ENCODE results near the gene LTBP2. TPM values are rescaled to one million over a fixed set of nuclear protein-coding genes. Genes with fewer than 3 reads are reported as not detected.

LTBP2 gene
- 0.61 and 0.84 TPM in 2 replicates for total RNA-seq (2014; rRNA removed; shearing (Covaris generic))

DNA sequence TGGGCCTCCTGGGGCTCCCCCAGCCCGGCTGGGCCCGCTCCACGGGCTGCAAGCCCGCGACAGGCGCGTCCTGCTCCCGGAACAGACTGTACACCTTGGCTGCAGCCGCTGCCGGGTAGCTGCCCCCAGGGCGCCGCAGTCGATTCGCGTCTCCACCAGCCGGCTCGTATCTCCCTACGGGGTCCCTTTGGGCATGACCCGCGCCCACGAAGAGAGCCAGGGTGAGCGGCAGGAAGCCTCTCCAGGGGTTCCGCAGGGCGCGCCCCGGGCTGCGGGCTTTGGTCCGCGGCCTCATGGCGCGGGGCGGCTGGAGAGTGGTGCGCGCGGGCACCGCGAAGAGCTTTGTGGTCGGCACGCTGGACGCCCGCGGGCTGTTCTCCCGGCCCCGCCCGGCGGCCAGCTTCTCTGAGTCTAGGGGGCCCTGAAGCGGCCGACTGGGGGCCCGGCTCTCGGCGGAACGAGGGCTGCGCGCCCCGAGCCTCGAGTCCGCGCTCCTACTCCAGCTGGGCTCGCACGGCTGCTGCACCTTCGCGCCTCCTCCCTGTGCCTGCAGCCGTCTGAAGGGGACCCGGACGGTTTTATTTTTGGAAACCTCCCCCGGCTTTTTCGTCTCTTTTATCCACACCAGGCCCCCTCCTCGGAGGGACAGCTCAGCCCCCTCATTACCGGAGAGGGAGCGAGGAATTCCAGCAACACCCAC is at the start of gene LTBP2:
Gene LTBP2 (minus strand): TSS at position 588 of the 700 bp plus-strand sequence. CDS start 293 bp downstream, at position 295.
- Histone ChIP-seq H3K36me3 (no peaks in the 10 kb centered on the region), H3K9me3 (replicated peaks) (no peaks in the 10 kb centered on the region), H3K4me3 (peak within 1 kb of the TSS; percentile 56), H3K27me3 (no peaks in the 10 kb centered on the region), H3K4me1 (peaks cover 16% of the 10 kb centered on the region), H3K27ac (no peak within 1 kb of the TSS)
- DNase-seq: no peak

DNA sequence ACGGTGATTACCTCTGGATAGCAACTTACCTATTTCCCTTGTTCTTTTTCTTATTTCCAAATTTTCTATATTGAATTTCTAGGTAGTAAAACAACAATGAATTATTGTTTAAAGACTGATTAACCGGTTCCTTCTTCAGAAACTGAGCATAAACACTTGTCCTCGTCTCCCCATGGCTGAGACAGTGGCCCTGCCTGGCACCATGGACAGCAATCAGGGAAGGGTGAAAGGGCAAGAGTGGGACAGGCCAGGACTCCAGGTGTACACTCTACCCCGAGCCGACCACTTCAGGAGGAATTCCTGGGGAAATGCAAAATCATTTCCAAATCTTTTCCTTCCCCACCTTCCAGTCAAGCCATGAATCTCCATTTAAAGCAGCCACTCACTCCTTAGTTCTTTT is 48.8 kb upstream of the LTBP2 start:
- Histone ChIP-seq H3K4me3 (no peak overlapping the region), H3K36me3 (peaks cover 9% of the 10 kb centered on the region; the same call in 1 of the 2 replicates), H3K9me3 (replicated peaks) (no peaks in the 10 kb centered on the region), H3K4me1 (no peaks in the 10 kb centered on the region), H3K27me3 (no peaks in the 10 kb centered on the region), H3K27ac (no peak overlapping the region)
- DNase-seq: no peak

DNA sequence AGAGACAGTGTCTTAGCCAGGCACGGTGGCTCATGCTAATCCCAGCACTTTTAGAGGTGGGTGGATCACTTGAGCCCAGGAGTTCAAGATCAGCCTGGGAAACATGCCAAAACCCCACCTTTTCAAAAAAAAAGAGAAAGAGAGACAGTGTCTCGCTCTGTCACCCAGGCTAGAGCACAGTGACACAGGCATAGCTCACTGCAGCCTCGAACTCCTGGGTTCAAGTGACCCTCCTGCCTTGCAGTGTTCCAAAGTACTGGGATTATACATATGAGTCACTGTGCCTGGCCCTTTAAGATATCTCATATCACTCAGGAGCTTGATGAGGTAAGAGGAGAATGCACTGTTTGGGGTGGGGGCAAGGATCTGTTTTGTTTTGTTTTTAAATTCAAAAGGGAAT is 48.1 kb upstream of the LTBP2 start:
- no peak overlapping the region for H3K27ac ChIP-seq
- no peak overlapping the region for H3K4me3 ChIP-seq
- no peaks in the 10 kb centered on the region for H3K9me3 ChIP-seq (replicated peaks)
- no peaks in the 10 kb centered on the region for H3K4me1 ChIP-seq
- H3K27me3 ChIP-seq: no peaks in the 10 kb centered on the region
- H3K36me3 ChIP-seq: peaks cover 9% of the 10 kb centered on the region; the same call in 1 of the 2 replicates
- no peak for DNase-seq

DNA sequence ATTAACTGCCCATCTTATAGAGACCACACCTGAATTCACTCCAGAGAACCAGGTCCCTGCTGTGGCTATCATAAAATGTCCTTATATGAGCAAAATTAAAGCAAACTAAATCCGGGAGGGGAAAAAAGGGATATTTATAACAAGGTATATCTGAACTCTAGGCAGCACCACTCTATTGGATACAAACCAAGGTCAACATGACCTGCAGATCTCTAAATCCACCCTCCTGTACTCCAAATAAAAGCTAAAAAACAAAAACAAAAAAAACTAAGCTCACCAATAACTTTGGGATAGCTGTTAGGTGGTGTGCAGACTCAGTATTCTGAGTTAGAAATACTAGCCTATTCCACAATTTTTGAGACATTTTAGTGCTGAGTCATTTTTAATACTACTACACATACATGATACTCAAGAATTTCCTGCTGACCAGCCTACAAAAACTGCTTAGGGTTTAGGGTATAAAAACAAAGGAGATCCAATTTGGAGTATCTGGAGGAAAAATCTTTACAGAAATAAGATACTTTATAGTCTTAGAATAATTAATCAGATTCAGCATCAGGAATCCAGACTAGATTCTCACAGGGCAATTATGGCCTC is 46.6 kb upstream of the LTBP2 start:
- no peak for DNase-seq
- H3K27me3 ChIP-seq: no peaks in the 10 kb centered on the region
- H3K36me3 ChIP-seq: peaks cover 8% of the 10 kb centered on the region; the same call in 1 of the 2 replicates
- no peaks in the 10 kb centered on the region for H3K9me3 ChIP-seq (replicated peaks)
- H3K27ac ChIP-seq: no peak overlapping the region
- H3K4me1 ChIP-seq: no peaks in the 10 kb centered on the region
- H3K4me3 ChIP-seq: no peak overlapping the region

DNA sequence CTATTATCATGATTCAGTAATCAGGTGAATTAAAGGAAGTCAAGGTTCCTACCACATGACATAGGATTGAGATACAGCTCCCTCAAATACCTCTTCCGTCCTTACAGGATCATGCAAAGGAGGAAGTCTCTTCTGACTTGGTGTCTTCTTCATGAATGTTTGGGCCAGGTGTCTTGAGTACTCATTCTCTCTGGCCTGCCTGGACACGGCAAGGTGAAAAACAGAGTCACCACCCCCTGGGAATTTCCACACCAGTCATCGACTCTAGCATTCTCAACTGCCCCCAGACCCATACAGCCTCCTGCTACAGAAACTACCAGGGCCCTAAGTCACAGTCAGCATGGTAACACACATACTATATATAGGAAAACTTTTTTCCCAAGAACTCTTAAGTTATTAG is 44.9 kb upstream of the LTBP2 start:
- Histone ChIP-seq H3K4me3 (no peak overlapping the region), H3K36me3 (peaks cover 4% of the 10 kb centered on the region; the same call in 1 of the 2 replicates), H3K4me1 (no peaks in the 10 kb centered on the region), H3K9me3 (replicated peaks) (no peaks in the 10 kb centered on the region), H3K27me3 (no peaks in the 10 kb centered on the region), H3K27ac (no peak overlapping the region)
- no peak for DNase-seq

DNA sequence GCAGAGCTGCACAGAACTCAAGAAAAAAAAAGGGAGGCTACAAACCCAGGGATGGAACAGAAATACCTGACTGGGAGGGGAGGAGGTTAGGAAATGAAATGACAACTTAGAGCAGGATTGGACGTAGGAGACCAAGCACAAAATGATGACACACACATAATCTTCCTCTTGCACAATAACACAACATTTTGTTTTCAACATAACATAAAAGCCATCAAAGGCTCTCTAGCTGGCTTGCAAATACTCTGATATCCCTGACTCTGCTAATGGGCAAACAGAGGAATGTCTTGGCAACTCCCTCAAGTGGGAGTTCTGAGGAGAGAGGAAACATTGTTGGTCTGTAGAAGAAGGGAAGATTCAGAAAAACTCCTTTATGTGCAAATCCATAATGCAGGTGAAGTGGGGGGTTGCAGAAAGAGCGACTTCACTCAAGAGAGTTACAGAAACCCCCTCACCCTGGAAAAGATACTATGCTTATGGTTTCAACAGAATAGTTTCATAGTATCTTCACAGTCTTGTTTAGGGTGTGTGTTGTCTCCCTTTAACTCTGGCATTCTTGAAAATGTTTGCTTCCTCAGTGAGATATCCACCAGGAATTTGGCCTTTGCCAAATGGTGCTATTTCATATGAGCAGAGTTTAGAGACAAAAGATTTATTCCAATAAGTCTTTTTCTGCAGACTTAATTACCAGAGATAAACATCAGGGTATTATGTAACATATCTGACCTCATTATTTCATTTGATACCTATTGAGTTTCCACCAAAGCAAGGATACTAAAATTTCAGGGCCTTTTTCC is 43.8 kb upstream of the LTBP2 start:
- no peaks in the 10 kb centered on the region for H3K27me3 ChIP-seq
- DNase-seq: no peak
- H3K36me3 ChIP-seq: peaks cover 4% of the 10 kb centered on the region; the same call in 1 of the 2 replicates
- no peak overlapping the region for H3K4me3 ChIP-seq
- no peaks in the 10 kb centered on the region for H3K4me1 ChIP-seq
- H3K9me3 ChIP-seq (replicated peaks): no peaks in the 10 kb centered on the region
- H3K27ac ChIP-seq: no peak overlapping the region

DNA sequence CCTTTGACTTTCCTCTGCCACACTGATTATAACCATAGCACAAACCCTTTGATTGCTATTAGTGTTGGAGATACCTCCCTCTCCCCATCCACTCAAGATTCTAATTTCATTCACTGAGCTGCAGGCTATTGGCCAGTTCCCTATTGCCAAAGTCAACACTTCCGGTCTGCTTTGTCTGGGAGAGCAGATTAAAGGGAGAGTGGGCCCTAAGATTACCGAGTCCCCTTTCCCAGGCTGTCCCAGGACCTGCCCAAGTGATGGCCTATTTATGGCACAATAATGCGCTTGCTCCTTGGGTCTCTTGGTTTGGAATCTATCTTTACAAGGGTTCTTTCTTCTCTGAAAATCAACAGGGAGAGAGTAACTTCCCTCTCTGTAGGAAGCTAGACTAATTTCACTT is 42.9 kb upstream of the LTBP2 start:
- H3K9me3 ChIP-seq (replicated peaks): no peaks in the 10 kb centered on the region
- H3K4me1 ChIP-seq: no peaks in the 10 kb centered on the region
- no peak overlapping the region for H3K4me3 ChIP-seq
- no peaks in the 10 kb centered on the region for H3K27me3 ChIP-seq
- no peak for DNase-seq
- H3K36me3 ChIP-seq: peaks cover 4% of the 10 kb centered on the region; the same call in 1 of the 2 replicates
- H3K27ac ChIP-seq: no peak overlapping the region

DNA sequence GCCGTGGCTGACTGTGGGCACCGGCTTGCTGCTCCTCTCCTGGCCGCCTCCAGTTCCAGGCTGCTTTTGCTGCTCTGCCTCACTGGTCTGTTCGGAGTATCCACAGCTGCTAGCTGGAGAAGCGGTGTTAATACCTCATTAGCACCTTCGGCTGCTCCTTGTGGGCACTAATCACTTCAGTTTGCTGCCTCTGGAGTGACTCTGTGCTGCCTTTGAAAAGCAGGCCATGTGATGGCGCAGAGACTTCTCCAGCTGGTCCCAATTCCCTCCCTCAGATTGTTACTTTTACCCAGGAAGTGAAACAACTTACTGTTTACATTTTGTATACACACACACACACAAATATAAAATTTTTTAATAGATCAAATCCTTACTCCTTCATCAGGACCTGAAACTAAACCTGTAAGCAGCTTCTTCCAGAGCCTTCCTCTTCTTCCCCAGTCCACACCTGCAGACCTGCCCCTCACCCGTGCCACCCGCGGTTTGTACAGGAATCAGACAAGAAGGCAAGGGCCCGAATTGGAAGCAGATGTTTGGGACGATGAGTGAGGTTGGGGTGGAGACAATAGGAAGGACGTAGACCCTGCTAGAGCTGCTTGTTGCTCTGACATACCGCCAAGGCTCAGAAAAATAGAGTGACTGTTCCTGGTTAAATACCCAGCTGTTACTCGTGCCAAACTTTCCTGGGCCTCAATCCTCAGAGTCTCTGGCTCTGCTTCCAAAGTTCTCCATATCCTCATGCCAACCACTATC is 41.5 kb upstream of the LTBP2 start:
- H3K4me1 ChIP-seq: no peaks in the 10 kb centered on the region
- H3K9me3 ChIP-seq (replicated peaks): no peaks in the 10 kb centered on the region
- no peaks in the 10 kb centered on the region for H3K36me3 ChIP-seq
- H3K27ac ChIP-seq: no peak overlapping the region
- no peaks in the 10 kb centered on the region for H3K27me3 ChIP-seq
- no peak for DNase-seq
- H3K4me3 ChIP-seq: no peak overlapping the region

DNA sequence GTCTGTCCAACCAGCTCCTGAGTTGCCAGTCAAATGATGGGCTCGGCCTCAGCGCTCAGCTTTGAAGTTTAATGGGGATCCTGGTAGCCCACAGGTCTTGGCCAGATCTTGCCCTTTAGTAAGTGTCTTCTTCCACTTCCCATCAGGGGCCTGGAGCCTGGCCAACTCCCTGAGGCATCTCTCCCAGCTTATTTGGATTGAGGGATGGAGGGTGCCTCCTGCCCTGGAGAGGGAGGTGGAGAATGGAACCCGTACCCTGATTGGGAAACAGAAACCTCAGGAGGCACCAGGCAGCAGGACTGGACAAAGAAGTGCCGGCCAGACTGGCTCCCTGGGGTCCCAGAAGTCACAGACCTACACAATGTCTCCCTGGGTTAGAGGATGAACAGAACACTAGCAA is 40.5 kb upstream of the LTBP2 start:
- Histone ChIP-seq H3K4me1 (peaks cover 3% of the 10 kb centered on the region), H3K27ac (no peak overlapping the region)

DNA sequence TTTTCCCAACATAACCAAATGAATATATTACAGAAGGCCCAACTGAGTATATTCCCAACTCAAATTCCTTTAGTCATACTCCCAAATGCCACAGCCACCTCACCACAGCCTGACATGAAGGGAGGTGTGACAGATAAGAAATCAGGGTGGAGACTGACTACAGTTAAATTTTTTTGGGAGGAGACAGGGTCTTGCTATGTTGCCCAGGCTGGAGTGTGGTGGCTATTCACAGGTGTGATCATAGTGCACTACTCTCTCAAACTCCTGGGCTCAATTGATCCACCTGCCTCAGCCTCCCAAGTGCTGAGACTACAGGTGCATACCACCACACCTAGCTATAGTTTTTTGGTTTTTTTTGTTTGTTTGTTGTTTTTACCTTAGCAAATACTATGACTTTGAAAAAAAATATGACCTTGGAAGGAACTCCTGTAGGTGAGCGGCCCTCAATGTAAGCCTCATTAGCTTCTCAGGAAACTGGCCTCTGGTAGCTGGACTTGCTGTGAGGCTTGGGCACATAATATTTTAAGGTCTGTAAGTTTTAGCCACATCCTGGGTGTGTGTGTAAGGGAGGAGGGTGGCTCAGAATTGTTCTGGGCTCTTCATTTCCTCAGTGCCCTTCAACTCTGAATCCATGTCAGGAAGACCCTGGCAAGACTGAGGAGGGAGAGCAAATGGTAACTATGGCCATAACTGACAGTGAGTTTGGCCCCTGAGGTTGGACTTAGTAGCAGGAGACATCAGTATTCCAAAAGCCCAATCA is 39.1 kb upstream of the LTBP2 start:
- Histone ChIP-seq H3K27me3 (no peaks in the 10 kb centered on the region), H3K4me1 (peaks cover 9% of the 10 kb centered on the region), H3K9me3 (replicated peaks) (no peaks in the 10 kb centered on the region), H3K4me3 (no peak overlapping the region), H3K27ac (no peak overlapping the region), H3K36me3 (no peaks in the 10 kb centered on the region)
- DNase-seq: no peak

More for the DNA sequence above, 40.5 kb upstream of the LTBP2 start:
- no peaks in the 10 kb centered on the region for H3K9me3 ChIP-seq (replicated peaks)
- H3K27me3 ChIP-seq: no peaks in the 10 kb centered on the region
- no peaks in the 10 kb centered on the region for H3K36me3 ChIP-seq
- DNase-seq: peak in 1 of 2 experiments; percentile 42
- no peak overlapping the region for H3K4me3 ChIP-seq

DNA sequence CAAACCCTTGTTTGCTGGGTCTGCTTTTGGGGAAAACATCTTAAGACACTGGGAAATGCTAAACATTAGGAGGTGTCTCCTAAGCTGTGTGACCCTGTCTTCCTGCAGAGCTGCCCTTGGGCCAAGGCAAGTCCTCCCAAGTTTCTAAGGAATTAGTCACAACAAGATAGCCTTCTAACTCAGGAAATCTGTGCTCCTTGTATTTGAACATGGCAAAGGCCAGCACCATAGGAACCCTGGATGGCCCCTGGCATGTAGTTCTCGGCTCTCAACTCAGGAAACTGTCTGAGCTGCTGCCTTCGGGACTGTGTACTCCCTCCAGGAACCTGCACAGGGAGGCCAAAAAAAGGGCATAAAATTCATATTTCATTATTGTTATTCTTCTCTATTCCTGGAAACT is 37.6 kb upstream of the LTBP2 start:
- Histone ChIP-seq H3K4me3 (no peak overlapping the region), H3K36me3 (no peaks in the 10 kb centered on the region), H3K9me3 (replicated peaks) (no peaks in the 10 kb centered on the region), H3K4me1 (peaks cover 18% of the 10 kb centered on the region), H3K27me3 (no peaks in the 10 kb centered on the region), H3K27ac (no peak overlapping the region)
- DNase-seq: no peak

DNA sequence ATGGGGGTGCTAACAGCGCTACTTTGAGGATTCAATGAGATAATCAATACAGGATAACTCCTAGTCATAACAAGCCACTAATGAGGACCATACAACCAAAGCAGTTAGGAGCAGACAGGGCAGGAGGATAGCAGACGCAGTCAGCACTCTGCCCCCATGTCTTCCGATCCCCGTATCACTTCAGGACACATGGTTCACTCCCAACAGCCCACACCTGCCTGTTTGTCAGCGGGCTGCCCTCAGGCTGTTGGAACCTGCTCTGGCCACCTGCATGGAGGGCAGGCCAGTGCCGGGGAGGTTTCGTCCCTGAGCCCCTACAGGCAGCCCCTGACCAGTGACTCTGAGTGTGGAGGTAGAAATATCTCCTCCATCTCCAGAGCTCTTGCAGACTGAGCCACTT is 37.1 kb upstream of the LTBP2 start:
- DNase-seq: no peak
- Histone ChIP-seq H3K27me3 (no peaks in the 10 kb centered on the region), H3K36me3 (no peaks in the 10 kb centered on the region), H3K4me3 (no peak overlapping the region), H3K4me1 (peaks cover 18% of the 10 kb centered on the region), H3K9me3 (replicated peaks) (no peaks in the 10 kb centered on the region), H3K27ac (no peak overlapping the region)

DNA sequence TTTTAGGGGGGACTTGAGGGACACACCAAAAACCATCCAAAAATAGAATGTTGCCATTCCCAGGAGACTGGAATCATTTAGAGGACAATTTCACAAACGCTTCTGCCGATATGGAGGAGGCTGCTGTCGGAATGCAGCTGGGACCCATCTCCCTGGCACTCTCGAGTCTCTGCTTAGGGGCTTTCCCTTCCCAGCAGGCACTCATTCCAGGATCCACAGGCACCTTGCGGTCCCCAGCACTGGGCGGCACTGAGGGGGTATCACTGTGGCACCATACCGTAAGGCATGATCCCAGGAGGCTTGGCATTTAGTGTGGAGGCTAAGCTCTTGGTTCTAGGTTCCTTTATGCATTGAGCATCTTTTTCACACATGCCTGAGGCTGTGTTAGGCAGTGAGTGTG is 36.6 kb upstream of the LTBP2 start:
- Histone ChIP-seq H3K4me1 (peaks cover 18% of the 10 kb centered on the region), H3K27me3 (no peaks in the 10 kb centered on the region), H3K4me3 (no peak overlapping the region), H3K36me3 (no peaks in the 10 kb centered on the region), H3K9me3 (replicated peaks) (no peaks in the 10 kb centered on the region), H3K27ac (no peak overlapping the region)
- no peak for DNase-seq

Data from SJCRH30 (cell line).